Dermis microvascular lymphatic vessel endothelial cell (primary cell): ENCODE data around the gene RBM7. TPM values are rescaled to one million over a fixed set of nuclear protein-coding genes. Genes with fewer than 3 reads are reported as not detected.

Source experiments
- DNase-seq, 2 donors: peaks; one replicate each; pipeline versions ENCODE4 v3.0.0 to v3.0.0-alpha.2; 2010; ENCODE audit warnings: low read depth in 2 of 2
- total RNA-seq: library from RNA; depleted of rRNA; stranded (reverse); fragments of >200 nt; gene quantifications from 2 replicates; pipeline ENCODE4 v1.2.1, GENCODE V29; 2014

The RBM7 gene
- total RNA-seq, 1 donor from 2014 or later: 53.4 TPM

DNA sequence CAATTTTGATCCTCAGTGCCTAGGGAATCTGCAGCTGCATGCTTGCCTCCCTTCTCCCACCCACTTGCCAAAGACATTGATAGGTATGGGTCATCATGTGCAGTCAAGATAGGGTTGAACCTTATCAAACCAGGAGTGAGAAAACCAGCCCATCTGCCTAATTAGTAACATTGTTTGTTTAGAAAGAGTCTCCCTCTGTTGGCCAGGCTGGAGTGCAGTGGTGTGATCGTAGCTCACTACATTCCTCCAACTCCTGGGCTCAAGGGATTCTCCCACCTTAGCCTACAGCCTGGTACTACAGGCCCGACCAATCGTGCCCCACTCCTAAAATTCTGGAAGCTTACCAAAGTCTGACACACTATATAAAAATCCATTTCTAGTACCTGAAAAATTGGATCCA lies 4.7 kb upstream of the RBM7 start:
- peak in 1 of 2 donors; percentile 19 for DNase-seq

DNA sequence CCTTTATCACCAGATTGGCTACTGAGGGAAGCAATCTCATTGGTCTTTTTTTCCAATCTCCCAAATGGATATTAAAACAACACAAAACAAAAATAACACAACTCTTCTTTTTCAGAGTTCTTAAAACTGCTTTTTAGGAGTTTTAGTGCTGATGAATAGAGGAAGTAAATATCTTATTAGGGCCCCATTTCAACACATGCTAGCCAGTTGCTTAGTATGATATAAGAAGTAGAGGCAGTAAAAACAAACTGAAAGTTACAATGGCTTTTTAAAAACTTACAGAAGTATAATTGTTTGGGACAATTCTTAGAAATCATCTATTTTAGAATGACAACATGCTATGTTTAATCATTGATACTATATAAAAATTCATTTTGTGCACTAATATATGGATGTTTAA lies 3.5 kb upstream of the RBM7 start:
- DNase-seq: no peak

DNA sequence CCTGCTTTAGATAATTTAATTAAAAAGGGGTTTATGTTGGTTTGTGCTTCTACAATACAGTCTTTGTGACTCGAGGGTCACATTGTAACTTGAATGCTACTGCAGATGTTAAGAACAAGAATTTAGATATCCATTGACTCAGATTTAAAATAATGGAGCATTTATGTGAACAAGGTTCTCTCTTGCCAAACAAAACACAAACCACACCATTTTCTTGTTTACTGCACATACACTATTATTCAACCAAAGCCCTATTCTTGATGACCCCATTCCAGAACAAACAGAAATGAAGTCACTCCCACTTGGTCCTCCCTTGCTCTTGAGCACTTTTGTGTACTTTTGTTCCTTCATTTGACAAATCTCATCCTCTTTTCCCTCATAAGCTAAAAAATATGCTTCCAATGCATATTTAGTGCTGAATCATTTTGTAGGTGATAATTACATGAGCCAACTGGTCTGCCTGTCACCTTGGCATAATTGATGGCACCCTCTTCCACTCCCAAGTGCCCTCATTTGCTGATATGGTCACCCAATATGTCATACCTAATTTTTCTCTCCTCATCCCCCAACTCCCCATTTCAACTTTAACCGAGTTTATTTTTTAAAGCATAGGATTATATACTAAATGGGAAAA lies 3.0 kb upstream of the RBM7 start:
- DNase-seq: peak in 1 of 2 donors; percentile 21

DNA sequence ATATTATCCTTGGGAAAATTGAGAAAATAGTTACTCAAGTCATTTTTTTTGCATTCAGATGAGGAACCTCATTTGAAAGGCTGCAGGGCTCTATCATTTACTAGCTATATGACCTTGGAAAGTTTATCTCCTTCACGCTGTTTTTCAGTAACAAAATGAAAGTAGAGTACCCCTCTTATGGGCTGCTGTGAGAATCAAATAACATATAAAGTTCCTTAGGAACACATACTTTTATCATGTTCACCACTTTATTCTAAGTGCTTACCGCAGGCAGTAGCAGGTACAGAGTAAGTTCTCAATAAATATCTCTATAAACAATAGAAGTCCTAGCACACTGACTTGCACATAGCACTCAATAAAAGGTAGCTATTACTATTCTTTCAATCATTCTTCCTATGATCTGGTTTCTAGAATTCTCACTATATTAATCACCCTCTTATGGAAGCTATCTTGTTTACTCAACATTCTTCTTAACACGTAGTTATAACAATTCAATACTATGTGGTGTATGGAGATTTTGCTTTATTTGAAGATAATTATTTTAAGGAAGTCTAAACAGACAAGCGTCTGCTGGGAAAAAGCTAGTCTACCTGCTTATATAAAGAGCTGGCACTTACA lies 2.1 kb upstream of the RBM7 start:
- DNase-seq: no peak

DNA sequence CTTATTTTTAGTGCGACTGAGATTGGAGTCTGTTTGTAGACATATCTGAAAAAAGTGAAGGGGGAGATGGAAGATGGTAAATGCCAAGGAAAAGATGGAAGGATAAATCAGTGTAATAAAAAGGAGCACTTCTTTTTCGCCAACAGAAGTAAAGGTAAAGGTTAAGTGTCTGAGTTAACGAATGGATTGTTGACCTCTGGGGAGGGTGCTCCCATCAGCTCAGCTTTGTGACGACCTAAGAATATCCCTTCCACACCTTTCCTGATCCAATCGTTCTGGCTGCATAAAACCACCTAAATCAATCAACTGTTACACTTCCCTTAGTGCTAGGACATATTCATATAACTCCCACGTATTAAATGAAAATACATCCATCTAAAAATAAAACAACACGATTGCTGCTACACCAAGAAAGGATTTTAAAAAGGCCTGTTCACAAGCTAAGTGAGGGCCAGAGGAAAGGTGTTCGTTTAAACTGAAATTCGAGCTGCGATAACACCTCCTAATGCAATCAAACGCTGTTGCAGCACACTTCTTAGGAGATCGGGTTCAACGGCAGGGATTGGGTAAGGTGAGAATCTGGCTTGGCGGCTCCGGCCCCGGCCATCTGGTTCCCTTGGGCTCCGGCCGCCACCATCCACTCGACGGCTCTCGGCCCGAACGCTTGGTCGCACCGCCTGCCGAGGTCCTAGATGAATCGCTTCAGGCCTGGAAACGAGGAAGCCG lies 813 bp upstream of the RBM7 start:
- no peak for DNase-seq

DNA sequence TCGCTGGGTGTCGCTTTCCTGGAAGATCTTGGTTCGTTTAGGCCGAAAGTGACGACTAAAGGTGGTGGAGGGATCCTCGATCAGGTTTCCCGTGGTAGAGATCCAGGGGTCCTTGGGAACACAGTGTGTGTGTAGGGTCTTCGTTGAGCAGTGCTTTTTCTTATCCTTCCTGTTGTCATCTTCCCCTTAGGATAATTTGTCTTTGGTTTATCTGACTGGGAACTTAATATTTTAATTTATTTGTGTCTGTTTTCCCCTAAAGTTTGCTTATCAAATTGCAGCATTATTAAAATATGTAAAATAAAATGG lies 403 bp downstream of the RBM7 start:
- DNase-seq: no peak

DNA sequence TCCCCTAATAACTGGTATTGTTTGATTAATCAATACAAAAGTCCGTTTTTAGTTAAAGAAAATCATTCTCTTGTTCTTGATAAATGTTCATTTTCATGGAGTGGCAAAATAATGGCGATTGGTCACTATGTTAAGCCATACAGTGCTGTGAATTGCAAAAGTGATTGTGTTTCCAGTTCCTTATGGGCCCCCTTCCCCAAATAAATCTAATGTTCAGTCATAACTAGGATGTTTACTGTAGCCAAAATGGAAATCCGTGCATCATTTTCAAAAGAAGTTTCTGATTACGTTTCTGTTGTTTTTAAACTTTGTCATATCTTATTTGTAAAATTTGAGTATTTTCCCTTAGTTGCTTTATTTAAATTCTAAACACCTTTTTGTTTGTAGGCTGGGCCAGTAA lies 845 bp downstream of the RBM7 start:
- peak; percentile 6 to 27 for DNase-seq

DNA sequence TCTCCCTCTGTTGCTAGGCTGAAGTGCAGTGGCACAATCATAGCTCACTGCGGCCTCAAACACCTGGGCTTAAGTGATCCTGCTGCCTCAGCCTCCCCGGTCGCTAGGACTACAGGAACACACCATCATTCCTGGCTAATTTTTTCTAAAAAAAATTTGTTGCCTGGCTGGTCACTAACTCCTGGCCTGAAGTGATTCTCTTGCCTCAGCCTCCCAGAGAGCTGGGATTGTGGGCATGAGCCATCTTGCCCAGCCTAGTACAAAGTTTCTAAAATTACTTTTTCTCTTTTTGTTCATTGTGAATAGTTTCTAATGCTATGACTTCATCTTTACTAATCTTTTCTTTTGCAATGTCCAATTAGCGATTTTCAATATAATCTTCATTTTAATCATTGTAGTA lies 12.5 kb downstream of the RBM7 start:
- no peak for DNase-seq

DNA sequence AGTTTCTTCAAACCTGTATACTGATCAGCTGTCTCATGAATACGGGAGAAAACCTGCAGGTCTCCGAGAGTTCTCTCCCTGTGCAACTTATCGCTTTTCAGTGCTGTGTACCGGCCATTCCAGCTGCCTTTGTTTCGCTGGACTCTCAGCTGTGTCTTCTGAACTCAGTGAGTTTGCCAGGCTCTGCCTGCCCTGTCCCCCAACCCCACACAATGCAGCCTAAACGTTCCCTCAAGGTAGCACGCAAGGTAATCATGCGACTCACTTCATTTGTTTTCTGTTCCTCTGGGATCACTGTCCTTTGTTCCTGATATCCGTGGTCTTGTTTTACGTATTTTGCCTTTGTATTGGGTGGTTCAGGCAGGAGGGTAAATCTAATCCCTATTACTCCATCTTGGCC lies 13.5 kb downstream of the RBM7 start:
- no peak for DNase-seq

DNA sequence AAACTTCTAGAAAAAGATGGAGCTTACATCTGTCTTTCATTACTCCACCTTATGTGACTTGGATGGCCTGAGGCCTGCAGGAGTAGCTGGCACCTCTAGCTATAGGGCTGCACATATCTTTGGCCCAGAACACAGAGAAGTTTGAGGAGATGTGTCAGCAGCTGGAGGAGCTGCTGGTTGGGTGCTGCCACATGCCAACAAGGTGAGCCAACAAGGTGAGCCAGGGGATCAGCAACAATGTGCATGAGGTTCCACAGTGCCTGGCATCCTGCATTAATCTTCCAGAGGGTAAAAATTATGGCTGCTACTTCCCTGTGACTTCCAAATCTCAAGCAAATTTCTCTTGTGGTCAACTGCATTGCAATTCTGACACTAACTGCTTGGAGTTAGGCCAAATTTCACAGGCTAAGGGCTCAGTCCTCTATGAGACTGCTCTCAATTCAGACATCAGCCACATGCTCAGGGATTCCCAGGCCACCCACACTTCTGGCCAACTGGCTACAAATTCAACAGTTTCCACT lies 16.0 kb downstream of the RBM7 start:
- DNase-seq: no peak

DNA sequence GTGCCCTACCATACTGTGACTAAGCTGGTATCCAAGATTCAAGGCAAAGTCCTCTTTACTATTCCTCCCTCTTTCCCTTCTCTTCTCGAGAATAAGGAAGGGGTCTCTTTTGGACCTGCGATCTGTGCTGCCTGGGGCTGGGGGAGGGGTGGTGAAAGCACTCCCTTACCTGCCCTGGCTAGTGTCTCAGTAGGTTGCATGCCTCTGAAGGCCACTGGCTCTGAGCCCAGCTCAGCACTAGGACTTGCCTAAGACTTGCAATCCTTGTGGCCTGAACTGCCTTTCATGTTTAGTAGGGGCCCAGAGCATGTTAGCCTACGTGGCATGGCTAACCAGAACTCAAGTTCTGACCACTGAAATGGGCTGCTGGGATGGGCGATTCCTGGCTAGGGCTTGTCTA lies 25.8 kb downstream of the RBM7 start:
- DNase-seq: no peak

DNA sequence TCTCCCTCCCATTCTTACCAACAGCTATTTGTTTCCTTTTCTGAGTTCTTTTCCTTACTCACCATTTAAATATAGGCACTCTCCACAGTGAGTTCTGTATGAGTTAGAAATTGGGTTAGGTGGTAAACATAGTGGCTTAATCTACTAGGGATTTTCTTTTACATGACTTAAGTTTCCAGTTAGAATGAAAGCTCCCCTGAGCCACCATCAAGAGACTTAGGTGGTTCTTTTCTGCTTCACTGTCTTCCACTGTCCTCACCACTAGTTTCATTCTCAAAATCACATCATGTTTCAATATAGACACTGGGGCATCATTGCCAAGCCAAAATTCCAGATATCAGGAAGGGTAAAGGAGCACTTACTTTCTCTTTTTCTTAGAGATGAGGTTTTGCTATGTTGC lies 29.8 kb downstream of the RBM7 start:
- DNase-seq: no peak

DNA sequence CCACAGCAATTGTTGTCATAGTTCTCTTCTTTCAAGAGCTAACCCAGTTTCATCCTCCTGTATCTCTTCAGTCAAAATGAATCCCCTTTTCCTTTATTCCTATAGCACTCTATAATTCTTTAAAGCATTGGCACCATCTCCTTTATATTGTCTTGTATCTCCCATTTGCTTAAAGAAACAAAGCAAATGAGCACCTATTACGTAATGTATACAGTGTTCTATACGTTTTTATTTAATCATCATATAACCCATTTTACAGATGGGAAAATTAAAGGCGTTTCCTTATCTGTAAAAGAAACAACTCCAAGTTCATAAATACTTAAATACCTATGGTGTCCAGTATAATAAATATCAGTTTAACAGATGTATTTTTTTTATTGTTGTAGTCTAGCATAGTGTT lies 32.4 kb downstream of the RBM7 start:
- no peak for DNase-seq

DNA sequence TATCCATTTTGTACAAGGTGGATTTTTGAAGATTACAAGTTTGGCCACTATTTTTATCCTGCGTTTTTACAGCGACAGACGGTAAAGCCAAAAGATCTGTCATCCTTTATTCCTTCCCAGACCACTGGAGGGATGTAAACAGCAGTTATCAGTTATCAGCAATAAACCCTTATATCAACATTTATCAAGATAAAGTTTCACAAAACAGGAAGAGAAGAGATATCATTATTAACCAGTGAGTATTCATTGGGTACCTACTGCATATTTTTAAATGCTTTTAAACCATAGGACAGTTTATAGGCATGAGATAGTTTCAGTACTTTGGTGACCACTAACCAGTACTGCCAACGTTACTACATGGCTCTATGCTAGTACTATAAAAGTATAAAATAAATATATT lies 32.9 kb downstream of the RBM7 start:
- DNase-seq: no peak

DNA sequence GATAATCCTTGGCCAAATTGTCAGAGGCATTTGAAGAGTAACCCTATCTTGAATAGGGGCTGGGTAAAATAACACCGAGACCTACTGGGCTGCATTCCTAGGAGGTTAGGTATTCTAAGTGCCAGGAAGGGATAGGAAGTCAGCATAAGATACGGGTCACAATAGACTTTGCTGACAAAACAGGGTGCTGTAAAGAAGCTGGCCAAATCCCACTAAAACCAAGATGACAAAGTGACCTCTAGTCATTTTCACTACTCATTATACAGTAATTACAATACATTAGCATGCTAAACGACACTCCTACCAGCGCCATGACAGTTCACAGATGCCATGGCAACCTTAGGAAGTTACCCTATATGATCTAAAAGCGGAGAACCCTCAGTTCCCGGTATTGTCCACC lies 37.8 kb downstream of the RBM7 start:
- DNase-seq: no peak

DNA sequence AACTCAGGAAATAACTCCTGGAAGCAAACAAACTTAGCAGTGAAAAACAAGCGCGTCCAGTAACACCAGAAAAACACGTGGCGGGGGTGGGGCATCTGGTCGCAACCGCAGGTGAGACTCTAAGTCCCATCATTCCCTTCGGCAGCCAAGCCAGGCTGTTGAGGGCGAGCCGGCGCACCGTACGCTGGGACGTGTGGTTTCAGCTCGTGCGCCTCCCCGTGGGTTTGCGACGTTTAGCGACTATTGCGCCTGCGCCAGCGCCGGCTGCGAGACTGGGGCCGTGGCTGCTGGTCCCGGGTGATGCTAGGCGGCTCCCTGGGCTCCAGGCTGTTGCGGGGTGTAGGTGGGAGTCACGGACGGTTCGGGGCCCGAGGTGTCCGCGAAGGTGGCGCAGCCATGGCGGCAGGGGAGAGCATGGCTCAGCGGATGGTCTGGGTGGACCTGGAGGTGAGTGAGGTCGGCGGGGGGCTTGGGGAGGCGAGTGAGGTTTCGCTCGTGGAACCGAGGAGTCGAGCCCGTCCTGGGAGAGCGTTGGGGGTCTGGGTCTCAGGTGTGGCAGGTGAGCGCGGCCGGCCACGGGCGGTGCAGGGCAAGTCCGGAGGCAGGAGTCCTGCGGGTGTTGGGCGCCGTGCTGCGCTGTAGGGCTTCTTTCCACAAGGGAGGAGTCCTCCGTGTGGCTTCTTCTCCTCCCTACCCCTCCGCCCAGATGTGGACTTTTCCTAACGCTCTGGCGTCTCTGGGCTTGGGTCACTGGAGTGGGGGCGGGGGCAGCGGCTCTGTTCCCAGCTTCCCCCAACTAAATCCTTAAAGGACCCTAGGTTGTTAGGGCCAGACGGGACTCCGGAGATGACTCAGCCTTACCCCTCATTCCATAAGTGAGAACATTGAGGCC lies 39.0 kb downstream of the RBM7 start, which contains the start of gene REXO2:
Gene REXO2, plus strand, starts transcription at position 239 of the 892 bp plus-strand sequence. Its CDS starts 62 bp downstream, at position 301.
- peak; percentile 91 to 97 for DNase-seq

DNA sequence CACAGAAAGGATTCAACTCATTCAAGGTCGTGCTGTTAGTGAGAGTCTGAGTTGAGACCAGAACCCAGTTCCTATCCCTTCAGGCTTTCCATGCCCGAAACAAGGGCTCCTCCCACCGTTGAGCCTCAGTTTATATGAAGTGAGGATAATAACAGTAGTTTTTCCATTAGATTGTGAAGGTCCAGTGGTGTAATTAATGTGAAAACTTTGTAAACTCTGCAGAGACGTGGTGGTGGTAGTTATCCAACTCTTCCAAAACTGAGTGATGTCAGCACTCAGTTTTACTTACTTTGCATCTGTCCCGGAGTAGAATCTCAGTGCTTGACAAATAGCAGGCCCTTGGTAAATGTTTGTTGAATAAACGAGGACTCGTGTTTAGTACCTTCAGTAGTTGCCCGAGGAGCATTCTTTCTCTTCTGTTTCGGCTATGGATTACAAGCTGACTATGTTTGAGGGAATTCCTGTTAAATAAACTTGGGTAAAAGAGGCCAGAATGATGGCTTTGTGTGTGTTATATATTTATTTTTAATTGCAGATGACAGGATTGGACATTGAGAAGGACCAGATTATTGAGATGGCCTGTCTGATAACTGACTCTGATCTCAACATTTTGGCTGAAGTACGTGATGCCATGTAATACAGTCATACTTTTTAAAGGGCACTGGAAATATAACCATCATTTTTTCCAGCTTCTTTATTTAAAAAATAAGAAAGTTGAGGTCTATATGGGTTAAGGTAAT lies 39.8 kb downstream of the RBM7 start:
- no peak for DNase-seq

DNA sequence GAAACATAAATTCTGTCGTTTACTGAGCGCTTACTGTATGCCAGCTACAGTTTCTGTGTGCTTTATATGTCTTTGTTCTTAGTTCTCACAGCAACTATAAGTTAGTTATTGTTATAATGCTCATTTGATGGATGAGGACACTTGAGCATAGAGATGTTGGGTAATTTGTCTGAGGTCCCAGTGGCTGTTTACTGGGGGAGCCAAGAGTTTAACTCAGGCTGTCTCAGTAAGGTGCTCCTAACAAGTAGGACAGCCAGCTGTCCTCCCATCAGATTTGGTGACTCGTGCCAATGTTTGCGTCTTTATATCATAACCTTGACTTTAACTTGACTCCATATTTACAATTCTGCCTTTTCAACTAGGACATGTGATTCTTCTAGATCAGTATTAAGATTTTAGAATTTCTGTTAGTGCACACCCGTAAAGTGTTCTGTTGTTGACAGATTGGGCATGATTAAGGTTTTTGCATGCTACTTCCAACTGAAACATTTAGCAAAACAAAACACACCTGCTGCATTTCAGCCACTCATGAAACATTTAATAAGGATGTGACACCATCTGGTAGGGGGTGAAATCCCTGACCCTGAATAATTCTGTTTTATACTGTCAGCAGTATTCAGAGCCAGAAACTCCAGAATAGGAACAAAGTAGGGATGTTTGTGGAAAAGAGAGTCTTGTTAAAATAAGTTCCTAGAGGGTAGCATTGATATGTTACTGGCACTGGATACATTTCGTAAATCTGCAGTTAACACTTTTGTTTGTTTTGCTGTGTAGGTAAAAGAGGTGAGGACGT lies 40.7 kb downstream of the RBM7 start:
- peak in 1 of 2 donors; percentile 12 for DNase-seq

DNA sequence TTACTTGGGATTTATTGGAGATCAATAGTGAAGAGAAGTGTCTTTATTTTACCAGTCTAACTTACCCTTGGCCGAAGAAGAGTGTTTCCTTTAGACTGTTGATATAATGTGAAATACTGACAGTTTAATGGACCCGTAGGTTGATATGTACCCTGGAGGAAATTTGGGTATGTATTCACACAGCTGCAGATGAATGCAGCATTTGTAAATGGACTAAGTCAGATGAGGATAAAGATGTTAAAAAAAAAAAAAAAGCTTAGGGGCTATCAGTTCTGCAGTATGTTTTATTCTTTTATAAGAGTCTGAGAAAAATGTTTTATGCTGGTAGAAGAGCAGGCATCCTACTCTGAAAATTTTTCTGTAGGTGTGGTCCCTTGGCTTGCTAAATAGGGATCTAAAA lies 41.5 kb downstream of the RBM7 start:
- no peak for DNase-seq

DNA sequence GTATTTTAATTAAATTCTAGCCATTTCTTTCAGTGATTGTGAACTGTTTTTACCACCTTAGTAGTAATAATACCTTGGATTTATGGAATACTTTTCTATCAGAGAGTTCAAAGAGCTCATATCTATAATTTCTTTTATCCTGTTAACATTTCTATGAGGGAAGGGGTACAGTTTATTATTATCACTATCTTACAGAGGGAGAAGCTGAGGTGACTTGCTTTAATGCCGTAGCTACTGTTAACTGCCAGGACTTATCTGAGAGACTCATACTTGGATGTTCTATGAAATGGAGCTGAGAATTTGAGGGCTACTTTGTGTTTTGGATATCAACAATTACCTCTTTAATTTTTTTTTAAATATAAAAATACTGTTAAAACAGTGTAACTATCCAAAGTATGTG lies 42.1 kb downstream of the RBM7 start:
- DNase-seq: no peak
